HepG2 (cell line): ENCODE data around the gene CORT. TPM values are rescaled to one million over a fixed set of nuclear protein-coding genes. Genes with fewer than 3 reads are reported as not detected.

ENCODE experiments used
- ATAC-seq: fragments of 200-7000 bp; cut with Tn5 transposase; 3 replicates; pipeline ENCODE4 v1.9.1; 2020; ENCODE audit warnings: mild to moderate bottlenecking, moderate library complexity
- BruUV-seq: library from RNA; stranded (reverse); fragments of 400-500 nt; replicated peaks from 2 replicates; lab custom pipeline; 2021; lab: Mats Ljungman, UMichigan
- CTCF ChIA-PET: fragments of 300-600 bp; formaldehyde crosslinking; extraction: SDS; loops from one replicate; lab custom pipeline; 2021; ENCODE audit warnings: low total read pairs, inconsistent platforms, low intra/inter-chr PET ratio; lab: Yijun Ruan, JAX
- POLR2A ChIA-PET: fragments of 350-600 bp; sonication (Branson Sonifier 250); formaldehyde crosslinking; loops from one replicate; lab custom pipeline; 2020; ENCODE audit warnings: antibody characterized with exemption, inconsistent platforms; lab: Yijun Ruan, JAX
- DNase-seq: peaks from one replicate; pipeline ENCODE4 v3.0.0-alpha.2; 2015; ENCODE audit warnings: low spot score
- FAIRE-seq: peaks from 3 replicates; lab custom pipeline; 2011; peaks lifted over from hg19 to GRCh38; lab: Jason Lieb, UNC
- H2AFZ ChIP-seq: one replicate; pipeline ENCODE4 v1.6.1; 2011; ENCODE audit warnings: low read length, inconsistent platforms
- H3K27ac ChIP-seq: fragments of 300-600 bp; 3 replicates; pipeline ENCODE4 v1.8.0; 2011; ENCODE audit warnings: mixed run types, mild to moderate bottlenecking, mixed read lengths, low read length, inconsistent platforms; ENCODE audit not compliant: insufficient read depth; ENCODE audit errors: extremely low read length
- H3K27me3 ChIP-seq, 2 experiments: fragments of 200-600 bp in 1 of 2; 2 replicates in 1 of 2; 3 replicates in 1 of 2; pipeline versions ENCODE4 v1.6.0 to v1.8.0; 2011; ENCODE audit warnings: low read length in 2 of 2, mild to moderate bottlenecking in 2 of 2, moderate library complexity in 2 of 2, inconsistent platforms in 1 of 2; ENCODE audit not compliant: insufficient read depth in 2 of 2, control insufficient read depth in 1 of 2
- H3K36me3 ChIP-seq, 2 experiments: fragments of 200-600 bp in 1 of 2; replicated peaks in 1 of 2; 2 replicates in 1 of 2; 3 replicates in 1 of 2; pipeline versions ENCODE4 v1.5.1 to v1.8.0; 2011; ENCODE audit warnings: low read length in 2 of 2, inconsistent platforms in 1 of 2; ENCODE audit not compliant: insufficient read depth in 2 of 2, control insufficient read depth in 1 of 2
- H3K4me1 ChIP-seq: 2 replicates; pipeline ENCODE4 v1.5.1; 2012; ENCODE audit warnings: low read length, inconsistent platforms; ENCODE audit not compliant: insufficient read depth
- H3K4me2 ChIP-seq: 2 replicates; pipeline ENCODE4 v1.6.0; 2011; ENCODE audit warnings: low read depth, low read length, inconsistent platforms
- H3K4me3 ChIP-seq, 3 experiments: fragments of 200-600 bp in 1 of 3; sonication (generic), shearing (Covaris generic) in 1 of 3; replicated peaks in 1 of 3; 2 replicates each; pipeline ENCODE4 v1.5.1; 2011 to 2016; ENCODE audit warnings: low read length in 3 of 3, inconsistent platforms in 2 of 3, low read depth in 2 of 3, mild to moderate bottlenecking in 2 of 3, control low read depth in 1 of 3, mixed read lengths in 1 of 3; ENCODE audit not compliant: insufficient read depth in 1 of 3
- H3K79me2 ChIP-seq: one replicate; pipeline ENCODE4 v1.6.1; 2011; ENCODE audit warnings: low read length, inconsistent platforms; ENCODE audit not compliant: insufficient read depth
- H3K9ac ChIP-seq: 2 replicates; pipeline ENCODE4 v1.6.0; 2011; ENCODE audit warnings: mild to moderate bottlenecking, low read depth, low read length, inconsistent platforms; ENCODE audit not compliant: insufficient read depth
- H3K9me3 ChIP-seq: 2 replicates; pipeline ENCODE4 v1.5.1; 2012; ENCODE audit warnings: mild to moderate bottlenecking, low read length
- H4K20me1 ChIP-seq: 2 replicates; pipeline ENCODE4 v1.6.0; 2011; ENCODE audit warnings: inconsistent platforms, mild to moderate bottlenecking, low read length, moderate library complexity; ENCODE audit not compliant: insufficient read depth
- BCL3 ChIP-seq: sonication (generic); formaldehyde crosslinking; IDR thresholded peaks from 2 replicates; pipeline ENCODE4 v1.5.1; 2020; ENCODE audit warnings: mild to moderate bottlenecking, missing genetic modification reagents, moderate library complexity
- E2F2 ChIP-seq: sonication (generic); formaldehyde crosslinking; IDR thresholded peaks from 2 replicates; pipeline ENCODE4 v1.4.0; 2020; ENCODE audit warnings: missing genetic modification reagents, borderline replicate concordance
- HOMEZ ChIP-seq: IDR thresholded peaks from 2 replicates; pipeline ENCODE4 v1.6.1; 2016; ENCODE audit warnings: low read depth
- KAT8 ChIP-seq: IDR thresholded peaks from 2 replicates; pipeline ENCODE4 v1.6.1; 2016; ENCODE audit warnings: missing genetic modification reagents, missing compliant biosample characterization
- MAX ChIP-seq: IDR thresholded peaks from 2 replicates; pipeline ENCODE4 v1.6.1; 2012; ENCODE audit warnings: inconsistent platforms
- NFAT5 ChIP-seq: sonication (generic); formaldehyde crosslinking; IDR thresholded peaks from 2 replicates; pipeline ENCODE4 v1.4.0; 2020; ENCODE audit warnings: missing genetic modification reagents
- NFIB ChIP-seq: sonication (generic); formaldehyde crosslinking; IDR thresholded peaks from 2 replicates; pipeline ENCODE4 v1.9.0; 2021; ENCODE audit warnings: missing genetic modification reagents, mild to moderate bottlenecking, borderline replicate concordance
- SKI ChIP-seq: fragments of 450-650 bp; IDR thresholded peaks from one replicate; pipeline ENCODE4 v1.6.1; 2018; ENCODE audit warnings: mild to moderate bottlenecking; ENCODE audit not compliant: partially characterized antibody
- TIGD3 ChIP-seq: sonication (generic); formaldehyde crosslinking; IDR thresholded peaks from 2 replicates; pipeline ENCODE4 v1.5.1; 2020; ENCODE audit warnings: mild to moderate bottlenecking, missing genetic modification reagents, borderline replicate concordance
- WGBS: methylation state at CpG from one replicate; pipeline ENCODE4 v1.1.6; 2017; ENCODE audit warnings: low lambda C conversion rate; 5-methylcytosine and 5-hydroxymethylcytosine counted together
- in situ Hi-C: cut with HindIII; loops from 2 replicates; pipeline ENCODE4 v1.10.0; 2017; ENCODE audit warnings: low pct_unique_long_range_greater_than_20kb; ENCODE audit not compliant: extremely low pct_ligation_motif_present
- intact Hi-C: fragments of 100-400 bp; cut with micrococcal nuclease; formaldehyde crosslinking; loops from one replicate; pipeline ENCODE4 v1.10.0; 2022; ENCODE audit not compliant: unreplicated experiment
- polyA plus RNA-seq, 8 experiments: library from polyadenylated mRNA; depleted of rRNA in 3 of 8; stranded (reverse) in 7 of 8; unstranded in 1 of 8; fragments of >200 nt; fragmentation: Illumina TruSeq in 4 of 8; extraction: Trizol in 4 of 8; gene quantifications; 2 replicates each; pipeline versions ENCODE4 v1.2.1 to v1.2.3, GENCODE V29; 2011 to 2016; ENCODE audit warnings: low read depth in 4 of 8, missing spikeins in 1 of 8, mixed read lengths in 1 of 8; ENCODE audit not compliant: insufficient read depth in 1 of 8
- total RNA-seq, 5 experiments: library from RNA; depleted of rRNA; stranded (reverse); fragments of >200 nt; fragmentation: Illumina TruSeq; extraction: Trizol; gene quantifications; 2 replicates each; pipeline ENCODE4 v1.2.3, GENCODE V29; 2016; ENCODE audit warnings: low read depth in 1 of 5

Gene CORT
- total and polyA plus RNA-seq, 2 of the 13 experiments (the other 11 are each of a cell fraction or from before 2014, with no cell fraction given), result 0.11 to 0.62 TPM

- Histone ChIP-seq H3K9me3 (no peaks in the 10 kb centered on the region), H3K79me2 (peaks cover 49% of the 10 kb centered on the region), H3K36me3 (peaks cover 2 to 15% of the 10 kb centered on the region in 2 experiments), H4K20me1 (peaks cover 16% of the 10 kb centered on the region), H3K9ac (no peak overlapping the region), H2AFZ (no peak overlapping the region), H3K27me3 (no peaks in the 10 kb centered on the region), H3K27ac (no peak overlapping the region), H3K4me2 (no peak overlapping the region), H3K4me3 (no peak overlapping the region), H3K4me1 (peaks cover 13% of the 10 kb centered on the region)
- ChIA-PET POLR2A (no interaction called here), CTCF (interaction anchor here (1.9 kb wide), 1 partner anchor 68 kb away, joined by 9 read pairs; no protein-coding TSS in a partner anchor)
- intact Hi-C loops (no loop called here), in situ Hi-C loops (loop anchor here (5.0 kb wide), 1 partner anchor 64 kb away; the partner anchor contains the start of gene CENPS)
- no peak for DNase-seq
- whole genome bisulfite sequencing, result 90% methylated on average over 14 of the region's 14 CpGs
- no TSS peak for BruUV-seq
- no peak for ATAC-seq
- FAIRE-seq, result no peak
- TF ChIP-seq NFAT5 (CRISPR knock-in tag), result no peak
- TF ChIP-seq BCL3 (CRISPR knock-in tag), result no peak
- no peak for TF ChIP-seq KAT8
- TF ChIP-seq MAX, result no peak
- TF ChIP-seq HOMEZ, result no peak
- TF ChIP-seq E2F2, result no peak
- TF ChIP-seq SKI, result no peak
- TF ChIP-seq TIGD3 (CRISPR knock-in tag), result no peak
- TF ChIP-seq NFIB (CRISPR knock-in tag), result no peak
These were observed 46.1 kb downstream of the CORT start for GRCh38 chr1:10495952-10496351.
